GM21526 (cell line): Measurements from ENCODE around the gene PITRM1.
A peak's percentile ranks its signal among the peaks of the same experiment; 100 is the strongest.
"Not testable (repeated sequence)": the region's sequence is repeated elsewhere in the genome, so short reads cannot be mapped to it uniquely, and the experiment has no call there.

Source experiments
- ATAC-seq: cut with Tn5 transposase; IDR thresholded peaks from one replicate; pipeline ENCODE4 v1.9.1; 2021; ENCODE audit warnings: moderate library complexity; ENCODE audit not compliant: unreplicated experiment, low FRiP score

Gene PITRM1

DNA sequence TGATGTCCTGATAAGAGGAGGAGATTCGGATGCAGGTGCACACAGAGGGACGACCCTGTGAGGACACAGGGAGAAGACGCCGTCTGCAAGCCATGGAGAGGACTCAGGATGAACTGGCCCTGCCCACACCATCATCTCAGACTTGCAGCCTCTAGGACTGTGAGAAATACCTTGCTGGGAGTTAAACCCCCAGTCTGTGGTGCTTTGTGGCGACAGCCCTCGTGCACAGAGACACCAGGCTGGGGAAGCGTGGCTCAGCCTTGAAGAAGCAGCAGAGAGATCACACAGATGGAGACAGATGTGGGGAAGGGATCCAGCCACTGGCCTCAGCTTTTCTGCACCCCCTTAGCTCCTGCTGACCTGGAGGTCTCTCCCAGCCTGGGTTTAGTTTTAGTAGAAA lies 26.3 kb upstream of the PITRM1 start:
- ATAC-seq: no peak

DNA sequence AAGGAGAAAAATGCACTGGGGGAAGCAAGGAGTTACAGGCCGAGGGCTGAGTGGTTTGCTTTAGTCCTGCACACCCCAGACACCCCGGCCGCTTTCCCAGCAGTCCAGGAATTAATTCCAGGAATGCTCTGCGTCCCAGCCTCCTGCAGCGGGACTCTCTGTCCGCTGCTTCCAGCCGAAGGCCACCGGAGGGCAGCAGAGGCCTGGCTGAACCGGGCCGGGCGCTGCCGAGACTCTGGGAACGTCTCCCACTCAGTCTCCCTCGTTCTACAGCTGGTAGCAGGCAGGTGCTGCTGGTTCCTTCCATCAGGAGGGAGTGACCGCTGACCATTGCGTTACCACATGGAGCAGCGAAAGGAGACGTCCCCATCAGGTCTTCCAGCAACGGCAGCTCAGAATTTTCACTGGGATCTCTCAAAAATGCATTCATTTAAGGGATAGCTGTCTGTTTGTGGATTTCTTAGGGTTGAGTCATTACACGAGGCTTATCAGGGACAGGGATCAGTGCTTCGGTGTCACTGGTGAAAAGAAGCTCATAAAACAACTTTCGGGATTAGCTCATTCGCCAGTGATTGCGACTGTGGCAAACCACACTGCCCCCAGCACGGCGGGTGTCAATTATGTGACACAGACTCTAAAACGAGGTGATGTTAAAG lies 24.9 kb upstream of the PITRM1 start:
- ATAC-seq: peak; percentile 60

DNA sequence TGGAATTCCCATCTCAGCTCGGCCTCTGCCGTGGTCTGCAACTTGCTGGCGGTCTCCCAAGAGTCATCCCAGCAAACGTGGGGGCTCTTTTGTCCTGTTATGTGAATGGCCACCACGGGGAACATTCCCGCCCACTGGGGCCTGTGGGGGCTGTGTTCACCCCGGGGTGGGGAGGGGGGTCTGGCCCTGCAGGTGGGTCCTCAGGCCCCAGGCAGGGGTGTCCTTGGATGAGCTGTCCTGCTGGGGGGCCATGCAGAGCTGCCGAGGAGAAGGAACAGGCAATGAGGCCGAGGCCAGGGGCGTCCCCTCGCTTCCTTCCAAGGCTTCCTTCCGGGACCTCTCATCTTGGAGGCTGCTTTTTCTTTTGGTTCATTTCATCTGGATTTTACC lies 24.4 kb upstream of the PITRM1 start:
- no peak for ATAC-seq

DNA sequence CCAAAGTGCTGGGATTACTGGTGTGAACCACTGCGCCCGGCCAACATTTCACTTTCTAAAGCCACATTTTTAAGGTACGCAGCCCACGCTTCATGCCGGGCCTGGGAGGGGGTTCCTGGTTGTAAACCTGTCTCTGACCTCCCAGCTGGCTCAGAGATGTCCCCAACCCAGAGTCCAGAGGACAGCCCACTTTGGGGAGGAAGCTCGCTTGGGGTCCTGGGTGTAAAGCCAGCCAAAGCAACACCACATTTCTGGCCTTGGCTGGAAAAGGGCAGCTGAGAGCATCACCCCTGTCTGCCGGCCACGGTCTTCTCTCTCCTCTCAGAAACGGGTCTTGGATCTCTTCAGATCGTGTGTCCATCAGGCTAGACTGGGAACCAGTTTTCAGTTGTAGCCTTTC lies 23.9 kb upstream of the PITRM1 start:
- no peak for ATAC-seq

DNA sequence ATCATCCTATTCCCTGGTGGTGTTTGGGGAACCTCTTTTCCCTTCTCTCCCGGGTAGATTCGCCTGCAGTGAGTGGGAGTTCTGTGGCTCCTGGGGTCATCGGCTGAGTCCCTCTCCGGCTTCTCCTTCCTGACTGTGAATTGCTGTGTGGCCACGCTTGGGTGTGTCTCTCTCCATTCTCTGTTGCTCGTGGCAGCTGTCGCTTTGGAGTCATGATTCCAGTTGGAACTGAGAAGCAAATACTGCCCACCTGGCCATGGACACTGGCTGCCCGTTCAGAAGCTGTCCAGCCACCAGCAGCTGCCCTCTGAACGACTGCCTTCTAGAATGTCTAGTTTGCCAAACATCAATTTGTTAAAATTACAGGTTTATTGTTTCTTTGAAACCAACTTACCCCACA lies 23.1 kb upstream of the PITRM1 start:
- no peak for ATAC-seq

DNA sequence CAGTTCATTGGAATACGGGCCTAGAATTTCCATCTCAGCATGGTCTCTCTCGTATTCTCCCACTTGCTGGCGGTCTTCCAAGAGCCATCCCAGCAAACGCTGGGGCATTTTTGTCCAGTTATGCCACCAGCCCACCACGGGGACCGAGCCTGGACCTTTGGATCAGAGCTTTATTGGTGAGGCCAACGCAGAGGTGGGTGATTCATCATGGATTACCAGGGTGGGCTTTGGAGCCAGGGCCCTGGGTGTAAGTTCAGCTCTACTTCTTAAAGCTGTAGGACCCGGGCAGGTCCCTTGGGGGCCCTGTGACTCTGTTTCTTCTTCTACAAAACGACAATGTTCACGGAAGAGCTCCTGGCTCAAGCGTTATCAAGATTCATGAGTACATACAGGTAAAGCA lies 22.7 kb upstream of the PITRM1 start:
- ATAC-seq: no peak

DNA sequence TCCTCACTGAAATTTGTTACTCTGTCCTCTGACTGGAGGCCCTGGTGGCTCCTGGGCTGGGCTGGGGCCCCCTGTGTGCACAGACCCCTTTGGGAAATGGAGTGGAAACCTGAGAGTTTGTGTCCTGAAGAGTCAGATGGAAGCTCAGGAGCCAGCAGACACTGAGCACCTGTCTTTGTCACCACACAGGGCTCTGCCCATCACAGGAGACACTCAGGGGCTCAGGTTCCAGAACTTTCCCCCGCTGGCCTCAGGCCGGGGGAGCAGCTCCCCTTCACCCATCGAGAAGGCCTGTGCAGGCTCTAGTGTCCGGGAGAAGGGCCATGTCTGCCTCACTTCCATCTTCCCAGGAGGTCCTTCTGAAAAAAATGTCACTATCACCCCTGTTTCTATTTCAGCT lies 22.3 kb upstream of the PITRM1 start:
- ATAC-seq: no peak

DNA sequence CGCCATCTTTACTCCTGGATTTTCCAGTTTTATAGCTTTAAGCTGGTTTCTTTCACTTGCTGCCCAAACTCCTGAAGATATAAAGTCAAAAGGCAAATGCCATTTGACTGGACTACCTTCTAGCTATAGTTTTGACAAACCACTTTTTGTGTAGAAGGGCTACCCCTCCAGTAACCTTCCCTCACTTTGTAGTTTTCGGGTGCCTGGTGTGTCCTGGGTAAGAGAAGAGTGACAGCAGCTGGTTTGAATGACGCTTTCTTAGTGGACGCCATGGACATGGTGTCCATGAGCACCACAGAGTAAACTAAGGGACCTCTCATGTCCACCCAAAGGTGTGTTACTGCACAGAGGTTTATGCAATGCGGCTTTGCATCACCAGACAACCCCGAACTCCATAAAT lies 21.2 kb upstream of the PITRM1 start:
- no peak for ATAC-seq

DNA sequence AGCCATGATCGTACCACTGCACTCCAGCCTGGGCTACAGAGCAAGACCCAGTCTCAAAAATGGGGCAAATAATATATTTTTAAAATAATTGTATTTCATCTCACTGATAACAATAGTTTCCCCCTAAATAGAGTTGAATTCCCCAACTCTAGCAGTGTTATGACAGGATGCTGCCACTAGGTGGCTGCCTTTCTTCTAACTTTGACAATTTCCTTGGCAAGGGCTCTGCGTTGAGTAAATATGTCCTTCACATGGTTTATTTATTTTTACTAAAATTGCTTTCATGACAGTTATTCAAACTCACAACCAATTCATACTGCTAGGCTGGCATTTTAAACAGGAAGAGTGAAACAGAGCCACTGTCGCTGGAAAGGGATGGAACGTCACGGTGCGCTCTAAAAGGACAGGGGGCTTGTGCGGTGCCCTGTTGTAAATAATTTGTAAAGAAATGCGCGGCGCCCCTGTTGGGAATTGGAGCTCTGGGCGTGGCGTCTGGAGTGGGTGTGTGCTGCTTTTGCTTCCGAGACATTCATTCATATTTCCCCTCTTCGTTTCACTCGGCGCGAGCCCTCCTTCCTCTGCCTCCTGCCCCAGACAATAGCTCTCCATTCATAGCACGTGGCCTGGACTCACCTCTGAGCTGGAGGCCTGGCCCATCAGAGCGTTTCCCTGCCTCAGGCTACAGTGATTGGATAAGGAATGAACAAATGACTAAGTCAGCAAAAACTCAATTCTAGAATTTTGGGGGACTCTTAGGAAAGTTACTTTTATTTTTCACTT lies 20.5 kb upstream of the PITRM1 start:
- ATAC-seq: no peak

DNA sequence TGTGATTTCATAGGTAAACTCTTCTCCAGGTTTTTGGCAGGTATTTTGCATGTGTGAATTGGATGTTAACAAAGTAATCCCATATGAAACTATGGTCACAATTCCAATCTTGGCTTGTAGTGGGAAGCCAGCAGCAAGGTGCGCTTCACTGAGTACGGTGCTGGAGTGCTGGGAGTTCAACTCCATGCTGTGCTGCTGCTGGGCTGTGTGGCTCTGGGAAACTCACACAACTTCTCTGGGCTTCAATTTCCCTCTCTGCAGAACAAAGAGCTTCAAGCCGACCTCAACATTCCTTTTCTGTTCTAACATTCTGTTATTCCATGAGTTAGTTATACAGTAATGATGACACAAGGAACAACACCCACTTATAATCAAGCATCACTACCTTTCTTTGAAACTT lies 18.2 kb upstream of the PITRM1 start:
- ATAC-seq: no peak

DNA sequence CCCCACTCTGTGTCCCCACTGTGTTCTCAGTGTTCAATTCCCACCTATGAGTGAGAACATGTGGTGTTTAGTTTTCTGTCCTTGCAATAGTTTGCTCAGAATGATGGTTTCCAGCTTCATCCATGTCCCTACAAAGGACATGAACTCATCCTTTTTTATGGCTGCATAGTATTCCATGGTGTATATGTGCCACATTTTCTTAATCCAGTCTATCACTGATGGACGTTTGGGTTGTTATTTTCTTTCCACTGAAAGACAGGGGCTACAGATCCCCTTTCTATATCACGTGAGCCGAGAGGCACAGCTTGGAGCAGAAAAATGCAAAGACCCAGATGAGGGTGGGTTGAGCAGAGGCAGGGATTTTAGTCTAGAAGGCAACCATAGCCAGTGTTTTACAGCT lies 14.6 kb upstream of the PITRM1 start:
- not testable (repeated sequence) for ATAC-seq

DNA sequence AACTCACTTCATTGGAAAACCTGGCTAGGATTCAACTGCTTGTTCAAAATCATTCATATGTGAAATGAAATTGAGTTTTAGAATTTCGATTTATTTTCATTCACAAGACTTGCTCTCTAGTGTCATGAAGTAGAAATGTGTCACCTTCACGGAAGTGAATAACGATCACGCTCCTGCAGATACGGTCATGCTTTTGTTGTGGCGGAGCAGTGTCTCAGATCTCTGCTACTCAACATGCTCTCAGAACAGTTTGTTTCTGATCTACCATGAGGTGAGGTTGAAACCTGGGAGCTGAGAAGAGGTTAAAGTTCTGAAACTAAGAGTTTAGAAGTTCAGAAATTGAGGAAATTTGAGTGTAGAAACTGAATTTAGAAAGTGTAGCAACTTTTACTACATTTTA lies 13.8 kb upstream of the PITRM1 start:
- no peak for ATAC-seq

DNA sequence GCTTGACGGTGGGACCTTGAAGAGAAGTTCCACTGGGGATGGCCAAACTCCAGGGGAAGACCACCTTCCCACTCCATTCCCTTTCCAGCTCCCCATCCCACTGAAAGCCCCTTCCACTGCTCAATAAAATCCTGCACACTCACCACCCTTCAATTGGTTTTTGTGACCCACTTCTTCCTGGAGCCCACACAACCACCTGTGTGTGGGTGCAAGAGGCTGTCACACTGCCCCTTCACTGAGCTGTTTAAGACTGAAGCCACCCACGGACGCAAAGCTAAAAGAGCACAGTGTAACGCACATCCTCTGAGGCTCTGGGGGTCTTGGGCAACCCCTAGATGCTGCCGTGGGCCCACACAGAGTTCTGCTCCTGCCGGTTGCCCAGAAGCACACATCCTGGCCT lies 12.8 kb upstream of the PITRM1 start:
- no peak for ATAC-seq

DNA sequence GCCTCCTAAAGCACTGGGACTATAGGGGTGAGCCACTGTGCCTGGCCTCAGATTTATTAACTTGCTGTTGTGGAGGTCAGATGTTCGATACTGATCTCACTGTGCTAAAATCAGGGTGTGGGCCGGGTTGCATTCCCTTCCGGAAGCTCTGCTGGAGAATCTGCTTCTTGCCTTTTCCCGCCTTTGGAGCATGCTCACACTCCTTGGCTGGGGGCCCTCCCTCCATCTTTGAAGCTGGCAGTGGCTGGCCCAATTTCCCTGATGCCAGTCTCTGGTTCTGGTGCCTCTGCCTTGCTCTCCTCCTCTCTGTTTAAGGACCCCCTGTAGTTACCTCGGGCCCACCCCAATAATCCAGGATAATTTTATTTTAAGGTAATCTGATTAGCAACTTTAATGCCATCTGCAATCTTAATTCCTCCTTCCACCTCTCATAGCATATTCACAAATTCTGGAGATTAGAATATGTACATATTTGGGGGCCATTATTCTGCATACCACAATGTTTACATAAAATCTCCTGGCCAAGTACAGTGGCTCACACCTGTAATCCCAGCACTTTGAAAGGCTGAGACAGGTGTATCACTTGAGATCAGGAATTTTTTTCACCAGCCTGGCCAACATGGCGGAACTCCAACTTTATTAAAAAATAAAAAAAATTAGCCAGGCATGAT lies 7.9 kb upstream of the PITRM1 start:
- ATAC-seq: no peak

DNA sequence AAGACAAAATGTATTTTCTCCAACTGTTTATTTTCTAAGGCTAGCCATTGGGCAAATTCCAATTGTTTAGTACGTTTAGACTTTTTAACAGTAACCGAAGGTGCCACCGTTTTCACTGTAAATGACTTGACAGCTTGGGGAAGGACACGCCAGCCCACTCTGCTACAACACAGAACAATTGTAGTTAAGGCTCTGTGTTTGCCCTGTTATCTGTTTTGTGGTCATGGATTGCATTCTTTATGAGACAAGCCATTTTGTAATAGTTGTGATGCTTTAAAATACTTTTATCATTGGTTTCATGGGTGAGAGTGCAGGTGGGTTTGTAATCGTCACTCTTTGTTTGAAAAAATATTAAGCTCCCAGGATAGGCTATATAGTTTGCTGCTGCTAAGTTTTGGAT lies 6.6 kb upstream of the PITRM1 start:
- no peak for ATAC-seq

DNA sequence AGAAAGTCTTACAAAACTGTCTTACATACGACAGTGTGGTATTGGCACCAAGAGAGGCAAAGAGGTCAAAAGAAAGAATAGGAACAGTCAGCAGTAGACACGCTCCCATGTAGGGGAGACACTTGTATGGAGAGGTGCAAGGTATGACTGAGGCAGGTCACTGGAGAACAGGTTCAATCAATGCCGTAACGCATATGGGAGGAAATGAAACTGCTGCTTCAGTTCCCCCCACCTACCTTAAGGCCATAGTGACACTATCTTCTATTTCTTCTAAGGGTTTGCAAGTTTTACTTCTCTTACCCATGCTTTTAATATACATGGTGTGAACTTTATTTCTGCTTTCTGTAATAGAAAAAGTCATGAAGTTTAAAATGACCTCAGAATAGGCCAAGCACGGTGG lies 5.5 kb upstream of the PITRM1 start:
- ATAC-seq: no peak

DNA sequence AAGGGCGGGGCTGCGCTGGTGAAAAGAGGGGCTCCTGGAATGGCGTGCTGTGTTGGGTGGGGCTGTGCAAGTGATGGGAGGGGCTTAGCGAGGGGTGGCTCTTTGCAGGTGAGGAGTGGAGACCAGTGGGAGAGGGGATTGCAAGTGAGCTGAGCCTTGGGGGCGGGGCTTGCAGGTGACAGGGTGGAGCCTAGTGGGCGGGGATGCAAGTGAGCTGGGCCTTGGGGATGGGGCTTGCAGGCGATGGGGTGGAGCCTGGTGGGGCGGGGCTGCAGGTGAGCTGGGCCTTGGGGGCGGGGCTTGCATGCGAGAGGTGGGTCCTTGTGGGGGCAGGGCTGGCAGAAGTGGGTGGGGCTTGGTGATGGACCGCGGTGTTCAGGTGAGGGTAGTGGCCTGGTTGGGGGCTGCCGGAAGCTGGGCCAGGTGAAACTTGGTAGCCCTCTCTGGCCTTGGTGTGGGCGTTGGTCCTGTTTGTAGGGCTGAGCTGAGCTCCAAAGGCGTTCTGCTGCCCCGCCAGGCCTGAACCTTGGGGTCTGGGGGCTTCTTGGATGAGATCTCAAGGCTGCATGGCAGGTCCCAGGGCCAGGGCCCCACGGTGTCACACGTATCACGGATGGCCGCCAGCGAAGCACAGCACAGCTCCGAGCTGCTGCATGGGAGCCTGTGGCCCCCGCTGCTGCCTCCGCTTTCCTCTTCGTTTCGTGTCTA lies 743 bp upstream of the PITRM1 start:
- ATAC-seq: peak; percentile 36

DNA sequence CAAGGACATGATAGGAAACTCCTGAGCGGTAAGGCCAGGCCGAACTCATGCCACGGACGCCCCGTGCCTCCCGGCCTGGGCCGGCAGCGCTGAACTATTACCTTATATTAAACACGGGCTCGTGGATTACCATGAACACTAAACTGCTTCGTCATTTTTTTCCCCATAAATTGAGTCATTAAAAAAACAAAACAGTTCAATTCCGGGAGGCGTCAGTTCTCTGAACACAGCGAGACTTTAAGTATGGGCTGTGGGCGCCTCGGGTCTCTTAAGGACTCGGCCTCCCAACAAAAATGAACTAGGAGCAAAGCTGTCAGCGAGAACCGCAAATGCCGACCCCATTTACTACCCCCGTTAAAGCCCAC lies 519 bp downstream of the PITRM1 start:
- ATAC-seq: no peak

DNA sequence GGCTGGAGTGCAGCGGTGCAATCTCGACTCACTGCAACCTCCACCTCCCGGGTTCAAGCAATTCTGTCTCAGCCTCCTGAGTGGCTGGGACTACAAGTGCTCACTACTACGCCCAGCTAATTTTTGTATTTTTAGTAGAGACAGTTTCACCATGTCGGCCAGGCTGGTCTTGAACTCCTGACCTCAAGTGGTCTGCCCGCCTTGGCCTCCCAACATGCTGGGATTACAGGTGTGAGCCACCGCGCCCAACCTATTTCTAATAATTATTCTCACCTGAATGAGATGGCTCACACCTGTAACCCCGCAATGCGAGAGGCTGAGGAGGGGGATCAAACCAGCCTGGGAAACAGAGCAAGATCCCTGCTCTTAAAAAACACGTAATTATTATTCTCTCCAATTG lies 1.1 kb downstream of the PITRM1 start:
- ATAC-seq: not testable (repeated sequence)

DNA sequence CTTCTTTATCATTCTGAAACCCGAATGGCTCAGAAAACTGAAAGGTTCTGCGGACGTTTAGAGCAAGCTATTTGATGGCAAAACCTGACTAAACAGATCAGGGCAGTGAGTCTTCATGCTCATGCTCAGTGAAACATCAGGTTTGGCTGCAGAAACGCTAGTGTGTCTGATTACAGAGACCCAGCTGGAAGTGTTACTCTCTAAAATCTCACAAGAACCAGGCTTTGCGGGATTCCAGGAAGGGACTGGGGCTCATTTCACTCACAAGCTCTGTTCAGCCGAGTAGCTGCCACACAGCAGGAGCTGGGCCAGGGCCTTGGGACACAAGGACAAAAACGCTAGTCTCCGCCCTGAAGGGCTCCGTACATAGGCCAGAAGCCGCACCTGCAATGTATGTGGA lies 2.9 kb downstream of the PITRM1 start:
- no peak for ATAC-seq

DNA sequence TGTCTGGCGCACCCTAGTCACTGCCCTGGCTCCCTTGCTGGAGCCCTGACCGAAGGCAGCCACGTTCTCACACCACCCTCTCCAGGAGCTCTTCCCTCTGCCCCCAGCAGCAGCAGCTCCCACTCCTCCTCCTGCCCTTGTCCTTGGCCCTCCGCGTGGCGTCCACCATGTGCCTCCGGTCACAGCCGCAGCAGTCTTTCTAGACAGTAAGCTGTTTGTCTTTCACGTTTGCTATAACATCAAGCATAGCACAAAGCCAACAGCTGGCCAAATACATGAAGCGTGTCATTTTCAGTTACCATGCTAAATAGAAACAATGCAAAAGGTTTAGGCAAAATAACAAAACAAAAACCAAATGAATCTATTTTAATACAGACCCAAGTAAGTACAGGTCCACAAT lies 3.3 kb downstream of the PITRM1 start:
- ATAC-seq: no peak
